IMR-90 (cell line): ENCODE results near the gene TTC9C. TPM values are rescaled to one million over a fixed set of nuclear protein-coding genes. Genes with fewer than 3 reads are reported as not detected.
A peak's percentile ranks its signal among the peaks of the same experiment; 100 is the strongest.

Experiments
- ATAC-seq: fragments of 200-7000 bp; cut with Tn5 transposase; 2 replicates; pipeline ENCODE4 v1.9.1; 2020; ENCODE audit warnings: low read depth, mild to moderate bottlenecking, moderate library complexity
- BruUV-seq: library from RNA; stranded (reverse); fragments of 400-500 nt; replicated peaks from 2 replicates; lab custom pipeline; 2021; lab: Mats Ljungman, UMichigan
- CTCF ChIA-PET: fragments of 300-600 bp; formaldehyde crosslinking; extraction: SDS; loops from one replicate; lab custom pipeline; 2021; ENCODE audit warnings: antibody characterized with exemption; lab: Yijun Ruan, JAX
- POLR2A ChIA-PET: fragments of 300-600 bp; sonication (Branson Sonifier 250); formaldehyde crosslinking; loops from one replicate; lab custom pipeline; 2022; ENCODE audit warnings: antibody characterized with exemption; ENCODE audit not compliant: unreplicated experiment; lab: Charles Lee
- DNase-seq: peaks from one replicate; pipeline ENCODE4 v3.0.0; 2013
- H2AFZ ChIP-seq: replicated peaks from 2 replicates; pipeline ENCODE3; 2013; ENCODE audit warnings: low read length, mild to moderate bottlenecking; ENCODE audit not compliant: poor library complexity
- H2AK5ac ChIP-seq: 2 replicates; pipeline ENCODE4 v1.6.1; 2013; ENCODE audit warnings: low read depth, low read length, inconsistent platforms
- H2AK9ac ChIP-seq: replicated peaks from 2 replicates; pipeline ENCODE3; 2013; ENCODE audit warnings: mild to moderate bottlenecking, low read depth, low read length, moderate library complexity; ENCODE audit not compliant: poor library complexity
- H2BK120ac ChIP-seq: 2 replicates; pipeline ENCODE4 v1.6.1; 2013; ENCODE audit warnings: low read depth, low read length, inconsistent platforms
- H2BK15ac ChIP-seq: 3 replicates; pipeline ENCODE4 v1.6.1; 2013; ENCODE audit warnings: low read depth, low read length, inconsistent platforms
- H2BK20ac ChIP-seq: 2 replicates; pipeline ENCODE4 v1.6.1; 2013; ENCODE audit warnings: low read depth, mild to moderate bottlenecking, inconsistent platforms, low read length, moderate library complexity
- H2BK5ac ChIP-seq: 2 replicates; pipeline ENCODE4 v1.6.1; 2013; ENCODE audit warnings: mild to moderate bottlenecking, low read depth, low read length, inconsistent platforms; ENCODE audit not compliant: poor library complexity, severe bottlenecking
- H3K14ac ChIP-seq: replicated peaks from 2 replicates; pipeline ENCODE4 v1.6.1; 2013; ENCODE audit warnings: low read depth, low read length, inconsistent platforms
- H3K18ac ChIP-seq: 2 replicates; pipeline ENCODE4 v1.6.1; 2013; ENCODE audit warnings: low read depth, low read length, control low read depth
- H3K23ac ChIP-seq: 2 replicates; pipeline ENCODE4 v1.6.1; 2013; ENCODE audit warnings: low read depth, low read length, inconsistent platforms
- H3K27ac ChIP-seq: 2 replicates; pipeline ENCODE4 v1.5.1; 2013; ENCODE audit warnings: mild to moderate bottlenecking, control low read depth, low read length; ENCODE audit not compliant: insufficient read depth
- H3K27me3 ChIP-seq: 2 replicates; pipeline ENCODE4 v1.6.1; 2013; ENCODE audit warnings: low read length; ENCODE audit not compliant: control insufficient read depth, insufficient read depth
- H3K36me3 ChIP-seq: 2 replicates; pipeline ENCODE4 v1.6.1; 2013; ENCODE audit warnings: low read length, mixed read lengths; ENCODE audit not compliant: control insufficient read depth, insufficient read depth
- H3K4ac ChIP-seq: 2 replicates; pipeline ENCODE4 v1.6.1; 2013; ENCODE audit warnings: low read depth, low read length, inconsistent platforms
- H3K4me1 ChIP-seq: 2 replicates; pipeline ENCODE4 v1.6.1; 2013; ENCODE audit warnings: low read length, mixed read lengths; ENCODE audit not compliant: control insufficient read depth, insufficient read depth
- H3K4me2 ChIP-seq: 2 replicates; pipeline ENCODE4 v1.6.1; 2013; ENCODE audit warnings: low read depth, mild to moderate bottlenecking, control low read depth, low read length, moderate library complexity
- H3K4me3 ChIP-seq: 2 replicates; pipeline ENCODE4 v1.5.1; 2013; ENCODE audit warnings: low read depth, mild to moderate bottlenecking, control low read depth, low read length, moderate library complexity; ENCODE audit not compliant: insufficient read depth
- H3K56ac ChIP-seq: 2 replicates; pipeline ENCODE4 v1.6.1; 2013; ENCODE audit warnings: low read length, inconsistent platforms; ENCODE audit not compliant: insufficient read depth; ENCODE audit errors: extremely low read depth
- H3K79me1 ChIP-seq, 2 experiments: 2 replicates each; pipeline ENCODE4 v1.6.1; 2013; ENCODE audit warnings: low read length in 2 of 2, inconsistent platforms in 1 of 2, low read depth in 1 of 2
- H3K9ac ChIP-seq: 2 replicates; pipeline ENCODE4 v1.6.1; 2013; ENCODE audit warnings: low read depth, low read length, control low read depth
- H3K9me1 ChIP-seq: 2 replicates; pipeline ENCODE4 v1.6.1; 2013; ENCODE audit warnings: low read length, inconsistent platforms; ENCODE audit not compliant: insufficient read depth
- H3K9me3 ChIP-seq: 2 replicates; pipeline ENCODE4 v1.6.1; 2013; ENCODE audit warnings: low read length; ENCODE audit not compliant: control insufficient read depth, insufficient read depth
- H4K20me1 ChIP-seq: 2 replicates; pipeline ENCODE4 v1.6.1; 2013; ENCODE audit warnings: low read length, inconsistent platforms; ENCODE audit not compliant: insufficient read depth
- H4K5ac ChIP-seq: 2 replicates; pipeline ENCODE4 v1.6.1; 2013; ENCODE audit warnings: mild to moderate bottlenecking, low read depth, low read length, control low read depth
- H4K8ac ChIP-seq, 2 experiments: 2 replicates each; pipeline ENCODE4 v1.6.1; 2013; ENCODE audit warnings: low read depth in 2 of 2, low read length in 2 of 2, control low read depth in 1 of 2, inconsistent platforms in 1 of 2
- H4K91ac ChIP-seq: 2 replicates; pipeline ENCODE4 v1.6.1; 2013; ENCODE audit warnings: low read depth, low read length, inconsistent platforms; ENCODE audit not compliant: insufficient read depth
- CEBPB ChIP-seq: IDR thresholded peaks from 2 replicates; pipeline ENCODE4 v1.6.1; 2012; ENCODE audit warnings: low read depth, low read length, improper control_type of control experiment
- CHD1 ChIP-seq: IDR thresholded peaks from 2 replicates; pipeline ENCODE4 v1.6.1; 2012; ENCODE audit warnings: low read depth, low read length, improper control_type of control experiment
- FOS ChIP-seq: fragments of 150-350 bp; IDR thresholded peaks from 2 replicates; pipeline ENCODE4 v1.6.1; 2016; ENCODE audit warnings: low read depth, low read length
- NFE2L2 ChIP-seq: fragments of 150-350 bp; IDR thresholded peaks from 2 replicates; pipeline ENCODE4 v1.6.1; 2016; ENCODE audit warnings: low read depth, mild to moderate bottlenecking, low read length
- POLR2A ChIP-seq: IDR thresholded peaks from 2 replicates; pipeline ENCODE4 v1.6.1; 2012; ENCODE audit warnings: mild to moderate bottlenecking, low read depth, low read length
- RAD21 ChIP-seq: IDR thresholded peaks from 2 replicates; pipeline ENCODE4 v1.6.1; 2012; ENCODE audit warnings: low read length, improper control_type of control experiment
- RCOR1 ChIP-seq: IDR thresholded peaks from 2 replicates; pipeline ENCODE4 v1.6.1; 2012; ENCODE audit warnings: mild to moderate bottlenecking, low read length, improper control_type of control experiment; ENCODE audit not compliant: insufficient replicate concordance
- RFX5 ChIP-seq: IDR thresholded peaks from 2 replicates; pipeline ENCODE4 v1.8.0; 2012; ENCODE audit warnings: low read depth, mild to moderate bottlenecking, low read length, moderate library complexity
- SMC3 ChIP-seq: fragments of 150-350 bp; IDR thresholded peaks from 2 replicates; pipeline ENCODE4 v1.6.1; 2016; ENCODE audit warnings: low read depth, mild to moderate bottlenecking, antibody characterized with exemption, low read length, moderate library complexity
- WGBS, 2 experiments: methylation state at CpG; one replicate each; pipeline versions ENCODE4 v1.1.5 to v1.1.7; 2013; ENCODE audit warnings: missing lambda C conversion rate in 2 of 2; ENCODE audit not compliant: insufficient read length in 1 of 2; ENCODE audit errors: extremely low coverage in 2 of 2; 5-methylcytosine and 5-hydroxymethylcytosine counted together
- dilution Hi-C: fragments of 300-500 bp; cut with HindIII; formaldehyde crosslinking; loops from one replicate; pipeline ENCODE4 v1.14.3; 2018; ENCODE audit warnings: low sequenced_read_pairs; ENCODE audit not compliant: unreplicated experiment
- in situ Hi-C: fragments of 300-500 bp; cut with MboI; formaldehyde crosslinking; loops from 3 replicates; pipeline ENCODE4 v1.14.3; 2019; ENCODE audit warnings: low sequenced_read_pairs, inconsistent platforms, mixed read lengths
- intact Hi-C: fragments of 100-400 bp; cut with micrococcal nuclease; formaldehyde crosslinking; loops from 2 replicates; pipeline ENCODE4 v1.10.0; 2022
- polyA plus RNA-seq, 3 experiments: library from polyadenylated mRNA; depleted of rRNA; stranded (reverse); fragments of >200 nt; gene quantifications; 2 replicates each; pipeline ENCODE4 v1.2.3, GENCODE V29; 2012; ENCODE audit warnings: low replicate concordance in 1 of 3
- total RNA-seq: library from RNA; depleted of rRNA; stranded (reverse); fragments of >200 nt; gene quantifications from 2 replicates; pipeline ENCODE4 v1.2.3, GENCODE V29; 2012
- TF ChIP-seq, protein P1 (sequence below): fragments of 150-350 bp; IDR thresholded peaks from 2 replicates; pipeline ENCODE4 v1.6.1; 2017; ENCODE audit warnings: mild to moderate bottlenecking, antibody characterized with exemption, low read length, low read depth

The TTC9C gene
- total and polyA plus RNA-seq, 2 of the 4 experiments (the other 2 are of a cell fraction) = 32.9 to 37.1 TPM

DNA sequence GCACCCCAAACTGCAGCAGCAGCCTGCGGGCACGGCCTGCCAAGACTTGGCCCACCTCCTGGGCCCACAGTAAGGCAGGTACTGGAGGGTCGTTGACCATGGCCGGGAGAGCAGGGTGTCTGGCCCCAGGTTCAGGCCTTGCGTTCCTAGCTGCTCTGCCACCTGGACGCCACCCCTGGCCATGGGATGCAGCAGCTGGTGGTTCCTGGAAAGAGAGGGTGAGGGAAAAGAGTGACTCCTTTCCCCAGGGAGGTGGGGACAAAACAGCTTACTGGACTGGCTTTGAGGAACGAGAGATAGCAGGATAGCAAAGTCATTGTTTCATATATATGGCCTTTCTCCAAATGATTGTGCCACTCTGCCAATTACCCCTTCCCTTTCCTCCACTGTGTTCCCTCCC lies 22.9 kb upstream of the TTC9C start:
- WGBS, 2 experiments = 83% methylated on average over 1 of the region's 7 CpGs; no CpG with 5 or more reads in 1 of the 2 experiments
- CTCF ChIA-PET = interaction anchor here (0.9 to 1.9 kb wide), 4 partner anchors 11 to 81 kb away, joined by 3 to 6 read pairs (median 4); partner anchors contain the start of gene LRRN4CL

More for the DNA sequence above, 22.9 kb upstream of the TTC9C start:
- H2BK20ac ChIP-seq = no peak overlapping the region
- H4K20me1 ChIP-seq = no peaks in the 10 kb centered on the region
- no peak overlapping the region for H4K91ac ChIP-seq
- H3K23ac ChIP-seq = peak overlapping the region; percentile 99
- peak overlapping the region; percentile 91 for H2AK9ac ChIP-seq
- H3K4me1 ChIP-seq = peaks cover 16% of the 10 kb centered on the region
- H3K14ac ChIP-seq = peak overlapping the region; percentile 97
- peak overlapping the region; percentile 80; the same call in 1 of the 2 replicates for H2BK120ac ChIP-seq
- H2AK5ac ChIP-seq = peak overlapping the region; percentile 52
- peak overlapping the region; percentile 88 for H3K4me2 ChIP-seq
- peak overlapping the region; percentile 15 for H3K27ac ChIP-seq
- POLR2A ChIA-PET = interaction anchor here (0.5 to 1.1 kb wide), 2 partner anchors 21 to 603 kb away, joined by 3 to 11 read pairs; no protein-coding TSS in a partner anchor
- TF ChIP-seq, protein P1, sequence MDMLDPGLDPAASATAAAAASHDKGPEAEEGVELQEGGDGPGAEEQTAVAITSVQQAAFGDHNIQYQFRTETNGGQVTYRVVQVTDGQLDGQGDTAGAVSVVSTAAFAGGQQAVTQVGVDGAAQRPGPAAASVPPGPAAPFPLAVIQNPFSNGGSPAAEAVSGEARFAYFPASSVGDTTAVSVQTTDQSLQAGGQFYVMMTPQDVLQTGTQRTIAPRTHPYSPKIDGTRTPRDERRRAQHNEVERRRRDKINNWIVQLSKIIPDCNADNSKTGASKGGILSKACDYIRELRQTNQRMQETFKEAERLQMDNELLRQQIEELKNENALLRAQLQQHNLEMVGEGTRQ = no peak
- TF ChIP-seq POLR2A (no peak), RCOR1 (no peak), CHD1 (no peak), RAD21 (no peak), CEBPB (no peak), FOS (no peak), SMC3 (no peak), NFE2L2 (no peak), RFX5 (no peak)
- H2AFZ ChIP-seq = peak overlapping the region; percentile 98
- dilution Hi-C loops (no loop called here), in situ Hi-C loops (no loop called here), intact Hi-C loops (no loop called here)
- H3K4me3 ChIP-seq = peak overlapping the region; percentile 55; the same call in 1 of the 2 replicates
- ATAC-seq (no peak), DNase-seq (no peak)
- no peak overlapping the region for H4K5ac ChIP-seq
- H3K79me1 ChIP-seq = peaks cover 18 to 51% of the 10 kb centered on the region in 2 experiments
- peak overlapping the region; percentile 41 for H2BK5ac ChIP-seq
- H4K8ac ChIP-seq = peak overlapping the region; percentile 1 to 14; a peak in 2 of 4 replicates
- H3K9me1 ChIP-seq = peaks cover 17% of the 10 kb centered on the region
- H3K4ac ChIP-seq = peak overlapping the region; percentile 90
- H3K9ac ChIP-seq = peak overlapping the region; percentile 79
- no peaks in the 10 kb centered on the region for H3K9me3 ChIP-seq
- H3K56ac ChIP-seq = peak overlapping the region; percentile 75; the same call in 1 of the 2 replicates
- H3K27me3 ChIP-seq = no peaks in the 10 kb centered on the region
- no peak overlapping the region for H3K18ac ChIP-seq
- H3K36me3 ChIP-seq = peaks cover 9% of the 10 kb centered on the region
- BruUV-seq = no TSS peak
- H2BK15ac ChIP-seq = 0 out of 3 replicates have a peak overlapping the region, but pooled peaks have one; percentile 8
